Small intestine (tissue), 7 donors: ENCODE results near the gene ATL1. TPM values are rescaled to one million over a fixed set of nuclear protein-coding genes. Genes with fewer than 3 reads are reported as not detected.

Experiments used
- DNase-seq, 2 donors: peaks; one replicate each; pipeline versions ENCODE4 v3.0.0 to v3.0.0-alpha.2; 2013
- FAIRE-seq: peaks from 2 replicates; lab custom pipeline; 2012; peaks lifted over from hg19 to GRCh38; lab: Jason Lieb, UNC
- H3K27ac ChIP-seq, 3 donors: one replicate each; pipeline ENCODE4 v1.5.1; 2013; ENCODE audit warnings: low read length in 2 of 3, mild to moderate bottlenecking in 2 of 3, control low read depth in 1 of 3, inconsistent platforms in 1 of 3, low read depth in 1 of 3, moderate library complexity in 1 of 3
- H3K27me3 ChIP-seq, 3 donors: one replicate each; pipeline ENCODE4 v1.6.1; 2013; ENCODE audit warnings: low read length in 3 of 3, inconsistent platforms in 1 of 3; ENCODE audit not compliant: control insufficient read depth in 3 of 3, insufficient read depth in 3 of 3
- H3K36me3 ChIP-seq, 3 donors: one replicate each; pipeline ENCODE4 v1.6.1; 2013; ENCODE audit warnings: low read length in 3 of 3, inconsistent platforms in 1 of 3, low read depth in 1 of 3, mild to moderate bottlenecking in 1 of 3, moderate library complexity in 1 of 3; ENCODE audit not compliant: control insufficient read depth in 3 of 3, insufficient read depth in 2 of 3
- H3K4me1 ChIP-seq, 3 donors: one replicate each; pipeline ENCODE4 v1.6.1; 2013; ENCODE audit warnings: low read length in 2 of 3, inconsistent platforms in 1 of 3, low read depth in 1 of 3, mild to moderate bottlenecking in 1 of 3, moderate library complexity in 1 of 3; ENCODE audit not compliant: control insufficient read depth in 3 of 3, insufficient read depth in 2 of 3
- H3K4me3 ChIP-seq, 3 donors: one replicate each; pipeline ENCODE4 v1.5.1; 2013; ENCODE audit warnings: low read length in 3 of 3, control low read depth in 1 of 3, inconsistent platforms in 1 of 3, low read depth in 1 of 3, mild to moderate bottlenecking in 1 of 3, moderate library complexity in 1 of 3
- H3K9me3 ChIP-seq, 2 donors: one replicate each; pipeline ENCODE4 v1.6.1; 2013; ENCODE audit warnings: low read depth in 1 of 2, low read length in 1 of 2; ENCODE audit not compliant: control insufficient read depth in 2 of 2, insufficient read depth in 1 of 2
- WGBS, 3 donors: extraction: QIAGEN DNeasy Blood & Tissue Kit; methylation state at CpG; one replicate each; pipeline ENCODE4 v1.1.7; 2013; 5-methylcytosine and 5-hydroxymethylcytosine counted together
- polyA plus RNA-seq, 4 donors: library from polyadenylated mRNA; stranded (reverse) in 3 of 4; unstranded in 1 of 4; fragments of 200-250 nt in 3 of 4; fragments of 120-200 nt in 1 of 4; gene quantifications; one replicate each; pipeline versions ENCODE4 v1.2.1 to v1.2.3, GENCODE V29; 2013
- donor health status: healthy with polysubstance abuse.
- donor health status: control.
- donor health status: control.
- donor health status: Bipolar disorder and iron deficiency.
- donor health status: healthy.

Gene ATL1
- polyA plus RNA-seq, 4 donors: 2.4 to 7.8 (median 6.4) TPM

GRCh38 chr14:50610465-50610864 is 50.5 kb downstream of the ATL1 start:
- no peaks in the 10 kb centered on the region for H3K36me3 ChIP-seq
- no peaks in the 10 kb centered on the region for H3K9me3 ChIP-seq
- no peak overlapping the region for H3K27ac ChIP-seq
- 83 to 94% (median 93%) methylated on average over 1 of the region's 1 CpG for WGBS, 3 donors
- no peak overlapping the region for H3K4me3 ChIP-seq
- no peaks in the 10 kb centered on the region for H3K4me1 ChIP-seq
- DNase-seq (no peak), FAIRE-seq (no peak)
- H3K27me3 ChIP-seq: no peaks in the 10 kb centered on the region

- 93 to 97% (median 95%) methylated on average over 3 of the region's 3 CpGs for WGBS, 3 donors
- no peaks in the 10 kb centered on the region for H3K4me1 ChIP-seq
- no peak for FAIRE-seq
- H3K27me3 ChIP-seq: no peaks in the 10 kb centered on the region
- H3K9me3 ChIP-seq: peaks cover 0 to 3% of the 10 kb centered on the region in 2 donors
- H3K36me3 ChIP-seq: peaks cover 0 to 3% (median 0%) of the 10 kb centered on the region in 3 donors
- DNase-seq: no peak
- no peak overlapping the region for H3K27ac ChIP-seq
- H3K4me3 ChIP-seq: no peak overlapping the region
These were observed 52.9 kb downstream of the ATL1 start for GRCh38 chr14:50612806-50613205.

GRCh38 chr14:50615056-50615455 is 55.1 kb downstream of the ATL1 start:
- peaks cover 0 to 3% of the 10 kb centered on the region in 2 donors for H3K9me3 ChIP-seq
- H3K36me3 ChIP-seq: peaks cover 0 to 3% (median 0%) of the 10 kb centered on the region in 3 donors
- DNase-seq (no peak), FAIRE-seq (no peak)
- H3K4me3 ChIP-seq: no peak overlapping the region
- H3K4me1 ChIP-seq: no peaks in the 10 kb centered on the region
- no peaks in the 10 kb centered on the region for H3K27me3 ChIP-seq
- WGBS, 3 donors: 65 to 75% (median 67%) methylated on average over 4 of the region's 4 CpGs
- no peak overlapping the region for H3K27ac ChIP-seq

- DNase-seq: no peak
- H3K4me3 ChIP-seq: no peak overlapping the region
- peaks cover 0 to 3% (median 0%) of the 10 kb centered on the region in 3 donors for H3K36me3 ChIP-seq
- WGBS, 3 donors: 93 to 100% (median 95%) methylated on average over 2 of the region's 2 CpGs
- peaks cover 0 to 3% of the 10 kb centered on the region in 2 donors for H3K9me3 ChIP-seq
- H3K27ac ChIP-seq: no peak overlapping the region
- no peaks in the 10 kb centered on the region for H3K27me3 ChIP-seq
- no peak for FAIRE-seq
- H3K4me1 ChIP-seq: no peaks in the 10 kb centered on the region
These were observed 55.6 kb downstream of the ATL1 start for GRCh38 chr14:50615552-50615951.

GRCh38 chr14:50616275-50616674 is 56.3 kb downstream of the ATL1 start:
- peaks cover 0 to 3% of the 10 kb centered on the region in 2 donors for H3K9me3 ChIP-seq
- DNase-seq: no peak
- H3K4me1 ChIP-seq: no peaks in the 10 kb centered on the region
- no peak overlapping the region for H3K27ac ChIP-seq
- WGBS, 3 donors: 95 to 98% (median 97%) methylated on average over 2 of the region's 2 CpGs
- peaks cover 0 to 3% (median under 1%) of the 10 kb centered on the region in 3 donors for H3K36me3 ChIP-seq
- H3K4me3 ChIP-seq: no peak overlapping the region
- no peaks in the 10 kb centered on the region for H3K27me3 ChIP-seq
- no peak for FAIRE-seq

GRCh38 chr14:50619569-50620141 is 59.7 kb downstream of the ATL1 start:
- H3K27ac ChIP-seq: no peak overlapping the region
- no peak for FAIRE-seq
- H3K4me1 ChIP-seq: no peaks in the 10 kb centered on the region
- H3K4me3 ChIP-seq: no peak overlapping the region
- 84 to 94% (median 90%) methylated on average over 5 of the region's 5 CpGs for WGBS, 3 donors
- no peaks in the 10 kb centered on the region for H3K27me3 ChIP-seq
- peaks cover 2 to 3% (median 3%) of the 10 kb centered on the region in 3 donors for H3K36me3 ChIP-seq
- peak; percentile 20 to 21 for DNase-seq
- H3K9me3 ChIP-seq: peaks cover 0 to 3% of the 10 kb centered on the region in 2 donors

GRCh38 chr14:50620341-50620740 is 60.4 kb downstream of the ATL1 start:
- H3K9me3 ChIP-seq: peaks cover 0 to 3% of the 10 kb centered on the region in 2 donors
- WGBS, 3 donors: 85 to 88% (median 86%) methylated on average over 4 of the region's 4 CpGs
- no peak overlapping the region for H3K4me3 ChIP-seq
- H3K4me1 ChIP-seq: no peaks in the 10 kb centered on the region
- no peak overlapping the region for H3K27ac ChIP-seq
- DNase-seq (no peak), FAIRE-seq (no peak)
- no peaks in the 10 kb centered on the region for H3K27me3 ChIP-seq
- peaks cover 3 to 4% (median 3%) of the 10 kb centered on the region in 3 donors for H3K36me3 ChIP-seq

- Histone ChIP-seq H3K27me3 (no peaks in the 10 kb centered on the region), H3K9me3 (no peaks in the 10 kb centered on the region), H3K27ac (no peak overlapping the region), H3K4me1 (no peaks in the 10 kb centered on the region), H3K4me3 (no peak overlapping the region), H3K36me3 (peaks cover 0 to 6% (median 4%) of the 10 kb centered on the region in 3 donors)
- no peak for DNase-seq
- FAIRE-seq: no peak
- 61 to 83% (median 74%) methylated on average over 1 of the region's 1 CpG for WGBS, 3 donors
These were observed 63.0 kb downstream of the ATL1 start for GRCh38 chr14:50622978-50623377.

GRCh38 chr14:50624447-50624846 is 64.5 kb downstream of the ATL1 start:
- Histone ChIP-seq H3K4me1 (no peaks in the 10 kb centered on the region), H3K27ac (no peak overlapping the region), H3K4me3 (no peak overlapping the region), H3K9me3 (no peaks in the 10 kb centered on the region), H3K27me3 (no peaks in the 10 kb centered on the region), H3K36me3 (peaks cover 0 to 14% (median 4%) of the 10 kb centered on the region in 3 donors)
- 89 to 94% (median 91%) methylated on average over 1 of the region's 1 CpG for WGBS, 3 donors
- DNase-seq (no peak), FAIRE-seq (no peak)
